Sigmoid colon (tissue), 7 donors: ENCODE results near the gene MYPN. TPM values are rescaled to one million over a fixed set of nuclear protein-coding genes. Genes with fewer than 3 reads are reported as not detected.

Source experiments
- DNase-seq: peaks from one replicate; pipeline ENCODE4 v3.0.0-alpha.2; 2019
- H3K27ac ChIP-seq, 4 donors: fragments of 200-600 bp; sonication (generic); one replicate each; pipeline ENCODE4 v1.5.1; 2016 to 2019; ENCODE audit warnings: mild to moderate bottlenecking in 1 of 4
- H3K27me3 ChIP-seq, 3 donors: fragments of 200-600 bp; sonication (generic); one replicate each; pipeline ENCODE4 v1.5.1; 2019; ENCODE audit warnings: mild to moderate bottlenecking in 1 of 3
- H3K36me3 ChIP-seq, 4 donors: fragments of 200-600 bp; sonication (generic); one replicate each; pipeline ENCODE4 v1.5.1; 2016 to 2019
- H3K4me1 ChIP-seq, 4 donors: fragments of 200-600 bp; sonication (generic); one replicate each; pipeline ENCODE4 v1.5.1; 2017 to 2019
- H3K4me3 ChIP-seq, 4 donors: fragments of 200-600 bp; sonication (generic); one replicate each; pipeline ENCODE4 v1.5.1; 2017 to 2019; ENCODE audit warnings: mild to moderate bottlenecking in 2 of 4, moderate library complexity in 1 of 4
- H3K9me3 ChIP-seq, 4 donors: fragments of 200-600 bp in 3 of 4; sonication (generic) in 3 of 4; one replicate each; pipeline versions ENCODE4 v1.5.1 to v1.6.1; 2013 to 2019
- CTCF ChIP-seq, 4 experiments: fragments of 450-650 bp in 3 of 4; fragments of 200-600 bp in 1 of 4; IDR thresholded peaks; one replicate each; pipeline ENCODE4 v1.5.1; 2016 to 2019; ENCODE audit warnings: antibody characterized with exemption in 4 of 4, mild to moderate bottlenecking in 3 of 4, moderate library complexity in 2 of 4
- EP300 ChIP-seq, 4 donors: sonication (generic); formaldehyde crosslinking; IDR thresholded peaks; one replicate each; pipeline ENCODE4 v1.6.1; 2017; ENCODE audit warnings: antibody characterized with exemption in 4 of 4
- POLR2A ChIP-seq, 2 donors: fragments of 450-650 bp; IDR thresholded peaks; one replicate each; pipeline ENCODE4 v1.6.1; 2016; ENCODE audit warnings: antibody characterized with exemption in 2 of 2, mild to moderate bottlenecking in 2 of 2, moderate library complexity in 2 of 2
- POLR2AphosphoS5 ChIP-seq, 4 donors: sonication (generic); formaldehyde crosslinking; IDR thresholded peaks; one replicate each; pipeline ENCODE4 v1.6.1; 2017; ENCODE audit warnings: antibody characterized with exemption in 4 of 4
- WGBS, 2 donors: extraction: QIAGEN DNeasy Blood & Tissue Kit; methylation state at CpG; one replicate each; pipeline ENCODE4 v1.1.7; 2013; 5-methylcytosine and 5-hydroxymethylcytosine counted together
- intact Hi-C: fragments of 100-400 bp; cut with DNase I; formaldehyde crosslinking; loops from one replicate; pipeline ENCODE4 v1.15.1; 2023
- polyA plus RNA-seq, 3 donors: library from polyadenylated mRNA; stranded (reverse); fragments of 200-250 nt; gene quantifications; one replicate each; pipeline ENCODE4 v1.2.3, GENCODE V29; 2013
- total RNA-seq, 4 donors: library from RNA; depleted of rRNA; stranded (reverse); fragments of >200 nt; gene quantifications; one replicate each; pipeline ENCODE4 v1.1.0, GENCODE V29; 2016
- donor health status: healthy with polysubstance abuse.
- donor health status: Bipolar disorder and iron deficiency.
- donor health status: healthy.

The MYPN gene
- total RNA-seq (not detected), polyA plus RNA-seq (1 to 10 TPM in 1 of 3 donors, under 1 TPM in 2; 0.23 to 1.6 (median 0.60) TPM)

- H3K36me3 ChIP-seq, result no peaks in the 10 kb centered on the region
- TF ChIP-seq POLR2AphosphoS5 (IDR thresholded peaks at IDR 0.05) (no peak), CTCF (IDR thresholded peaks at IDR 0.05) (no peak), EP300 (IDR thresholded peaks at IDR 0.05) (no peak), POLR2A (IDR thresholded peaks at IDR 0.05) (no peak)
- 83 to 90% methylated on average over 3 of the region's 3 CpGs for WGBS, 2 donors
- H3K4me1 ChIP-seq, result peaks cover 0 to 10% (median 5%) of the 10 kb centered on the region in 4 donors
- intact Hi-C loops, result no loop called here
- DNase-seq, result no peak
- H3K27ac ChIP-seq, result peak within 1 kb of the TSS in 1 of 4 donors; percentile 28
- H3K9me3 ChIP-seq, result no peaks in the 10 kb centered on the region
- no peak within 1 kb of the TSS for H3K4me3 ChIP-seq
- no peaks in the 10 kb centered on the region for H3K27me3 ChIP-seq
Measured at GRCh38 chr10:68109331-68109730, at the start of gene MYPN. MYPN (plus strand) TSS chr10:68109488; CDS start chr10:68121439, 11,951 bp downstream.

- Histone ChIP-seq H3K4me1 (peaks cover 0 to 32% (median 12%) of the 10 kb centered on the region in 4 donors), H3K4me3 (no peak overlapping the region), H3K36me3 (peaks cover 0 to 30% (median 0%) of the 10 kb centered on the region in 4 donors), H3K9me3 (no peaks in the 10 kb centered on the region), H3K27me3 (no peaks in the 10 kb centered on the region), H3K27ac (no peak overlapping the region)
- intact Hi-C loops, result no loop called here
- WGBS, 2 donors, result 68 to 82% methylated on average over 4 of the region's 4 CpGs
- TF ChIP-seq POLR2A (IDR thresholded peaks at IDR 0.05) (no peak), CTCF (IDR thresholded peaks at IDR 0.05) (no peak), EP300 (IDR thresholded peaks at IDR 0.05) (no peak), POLR2AphosphoS5 (IDR thresholded peaks at IDR 0.05) (no peak)
- no peak for DNase-seq
Measured at GRCh38 chr10:68067029-68067428, 42.3 kb upstream of the MYPN start.

- DNase-seq, result no peak
- Histone ChIP-seq H3K36me3 (peaks cover 0 to 30% (median 0%) of the 10 kb centered on the region in 4 donors), H3K9me3 (no peaks in the 10 kb centered on the region), H3K4me3 (no peak overlapping the region), H3K27ac (no peak overlapping the region), H3K4me1 (peaks cover 0 to 37% (median 16%) of the 10 kb centered on the region in 4 donors), H3K27me3 (no peaks in the 10 kb centered on the region)
- 64 to 79% methylated on average over 3 of the region's 3 CpGs for WGBS, 2 donors
- intact Hi-C loops, result no loop called here
- no peak for TF ChIP-seq POLR2AphosphoS5 (IDR thresholded peaks at IDR 0.05)
- TF ChIP-seq EP300 (IDR thresholded peaks at IDR 0.05), result no peak
- TF ChIP-seq CTCF (IDR thresholded peaks at IDR 0.05), result no peak
- TF ChIP-seq POLR2A (IDR thresholded peaks at IDR 0.05), result no peak
Measured at GRCh38 chr10:68067508-68067907, 41.8 kb upstream of the MYPN start.

- Histone ChIP-seq H3K4me1 (peaks cover 0 to 41% (median 32%) of the 10 kb centered on the region in 4 donors), H3K27me3 (no peaks in the 10 kb centered on the region), H3K36me3 (peaks cover 0 to 20% (median 0%) of the 10 kb centered on the region in 4 donors), H3K27ac (peak overlapping the region; percentile 94 to 100 (median 98)), H3K4me3 (peak overlapping the region; percentile 74 to 100 (median 81)), H3K9me3 (no peaks in the 10 kb centered on the region)
- intact Hi-C loops, result loop anchor here (2.0 kb wide), 2 partner anchors 189 to 259 kb away; partner anchors contain the start of genes HNRNPH3, PBLD and SIRT1
- no peak for TF ChIP-seq CTCF (IDR thresholded peaks at IDR 0.05)
- WGBS, 2 donors, result 2 to 15% methylated on average over 3 of the region's 3 CpGs
- no peak for DNase-seq
Measured at GRCh38 chr10:68073631-68074030, 35.7 kb upstream of the MYPN start.
